Testis (tissue), 2 donors: ENCODE data around the gene PEX14.

Experiments
- CTCF ChIP-seq, 3 experiments: fragments of 450-650 bp in 2 of 3; fragments of 200-600 bp in 1 of 3; sonication (generic) in 1 of 3; IDR thresholded peaks; one replicate each; pipeline ENCODE4 v1.5.1; 2016 to 2019; ENCODE audit warnings: antibody characterized with exemption in 3 of 3, mild to moderate bottlenecking in 2 of 3, moderate library complexity in 1 of 3
- POLR2A ChIP-seq: fragments of 450-650 bp; IDR thresholded peaks from one replicate; pipeline ENCODE4 v1.6.1; 2017; ENCODE audit warnings: antibody characterized with exemption, mild to moderate bottlenecking, moderate library complexity

DNA sequence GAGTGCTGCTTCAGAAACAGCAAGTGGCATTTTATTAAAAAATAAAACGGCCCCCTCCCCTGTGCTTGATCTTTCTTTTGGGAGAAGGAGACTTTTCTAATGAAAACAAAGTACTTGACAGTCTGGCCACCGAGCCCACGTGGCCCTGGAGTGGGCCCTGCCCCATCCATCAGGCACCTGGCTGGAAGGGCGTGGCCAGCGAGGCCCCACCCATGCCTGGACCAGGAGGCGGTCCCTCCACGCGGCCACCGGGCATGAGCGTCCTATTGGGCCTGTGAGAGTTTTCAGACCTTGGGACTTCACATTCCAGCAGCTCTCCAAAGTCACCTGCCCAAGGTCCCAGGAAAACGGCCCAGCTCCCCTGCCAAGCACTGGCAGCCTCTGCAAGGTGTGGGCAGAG lies 177.0 kb downstream of the PEX14 start:
- TF ChIP-seq CTCF (IDR thresholded peaks at IDR 0.05) (no peak), POLR2A (no peak)
